Lower leg skin (tissue), 3 donors: ENCODE data around the gene TMEM132A.

Experiments
- POLR2A ChIP-seq, 2 donors: fragments of 450-650 bp; IDR thresholded peaks; one replicate each; pipeline ENCODE4 v1.6.1; 2016 to 2017; ENCODE audit warnings: antibody characterized with exemption in 2 of 2, mild to moderate bottlenecking in 1 of 2, moderate library complexity in 1 of 2
- TF ChIP-seq, protein P1 (sequence below), 3 donors: fragments of 450-650 bp; IDR thresholded peaks; one replicate each; pipeline ENCODE4 v1.5.1; 2016; ENCODE audit warnings: antibody characterized with exemption in 3 of 3, mild to moderate bottlenecking in 3 of 3, moderate library complexity in 2 of 3

DNA sequence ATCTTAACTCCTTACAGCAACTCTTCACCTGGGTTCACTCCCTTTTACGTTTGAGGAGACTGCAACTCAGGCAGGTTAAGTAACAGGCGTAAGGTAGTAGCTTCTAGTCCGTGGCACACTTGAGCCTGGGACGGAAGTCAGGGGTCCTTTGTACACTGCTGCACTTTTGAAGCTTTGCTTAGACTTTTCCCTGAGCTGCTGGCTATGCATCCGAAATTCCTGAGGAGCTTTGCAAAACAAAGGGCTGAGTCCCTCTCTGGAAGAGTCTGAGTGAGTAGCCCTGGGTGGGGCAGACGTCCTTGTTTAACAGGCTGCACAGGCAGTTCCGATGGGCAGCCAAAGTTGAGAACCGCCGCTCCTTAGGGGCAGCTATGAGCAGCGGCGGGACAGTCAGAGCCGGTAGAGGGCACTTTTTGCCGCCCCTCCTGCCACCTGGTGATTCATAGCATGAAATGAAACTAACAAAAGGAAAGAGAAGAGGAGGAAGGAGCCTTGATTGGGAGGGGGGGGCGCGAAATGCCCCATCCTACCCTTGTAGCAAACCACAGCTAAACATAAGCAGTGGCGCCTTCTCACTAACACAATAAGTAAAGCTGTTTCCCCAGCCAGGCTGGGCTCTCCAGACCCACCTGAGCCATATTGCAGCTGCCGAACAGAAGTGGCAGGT lies 8.9 kb upstream of the TMEM132A start:
- TF ChIP-seq, protein P1, sequence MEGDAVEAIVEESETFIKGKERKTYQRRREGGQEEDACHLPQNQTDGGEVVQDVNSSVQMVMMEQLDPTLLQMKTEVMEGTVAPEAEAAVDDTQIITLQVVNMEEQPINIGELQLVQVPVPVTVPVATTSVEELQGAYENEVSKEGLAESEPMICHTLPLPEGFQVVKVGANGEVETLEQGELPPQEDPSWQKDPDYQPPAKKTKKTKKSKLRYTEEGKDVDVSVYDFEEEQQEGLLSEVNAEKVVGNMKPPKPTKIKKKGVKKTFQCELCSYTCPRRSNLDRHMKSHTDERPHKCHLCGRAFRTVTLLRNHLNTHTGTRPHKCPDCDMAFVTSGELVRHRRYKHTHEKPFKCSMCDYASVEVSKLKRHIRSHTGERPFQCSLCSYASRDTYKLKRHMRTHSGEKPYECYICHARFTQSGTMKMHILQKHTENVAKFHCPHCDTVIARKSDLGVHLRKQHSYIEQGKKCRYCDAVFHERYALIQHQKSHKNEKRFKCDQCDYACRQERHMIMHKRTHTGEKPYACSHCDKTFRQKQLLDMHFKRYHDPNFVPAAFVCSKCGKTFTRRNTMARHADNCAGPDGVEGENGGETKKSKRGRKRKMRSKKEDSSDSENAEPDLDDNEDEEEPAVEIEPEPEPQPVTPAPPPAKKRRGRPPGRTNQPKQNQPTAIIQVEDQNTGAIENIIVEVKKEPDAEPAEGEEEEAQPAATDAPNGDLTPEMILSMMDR (IDR thresholded peaks at IDR 0.05): no peak
- TF ChIP-seq POLR2A (IDR thresholded peaks at IDR 0.05): no peak
